Activated CD4-positive, alpha-beta memory T cell treated with anti-CD3 and anti-CD28 coated beads, Interleukin-2, amount 10 ng/mL, durations not matched to agents 7 days and 5 days (primary cell): ENCODE data around the gene MITF. TPM values are rescaled to one million over a fixed set of nuclear protein-coding genes. Genes with fewer than 3 reads are reported as not detected.

Experiments used
- CTCF ChIA-PET: fragments of 350-600 bp; sonication (Branson Sonifier 250); formaldehyde crosslinking; loops from one replicate; lab custom pipeline; 2021; ENCODE audit warnings: antibody characterized with exemption, inconsistent platforms; lab: Charles Lee
- POLR2A ChIA-PET: fragments of 350-600 bp; sonication (Branson Sonifier 250); formaldehyde crosslinking; loops from one replicate; lab custom pipeline; 2021; ENCODE audit warnings: antibody characterized with exemption; lab: Charles Lee
- DNase-seq: peaks from one replicate; pipeline ENCODE4 v3.0.0-alpha.2; 2020
- H3K27ac Mint-ChIP-seq: one replicate; pipeline ENCODE4 v1.8.0; 2021; ENCODE audit warnings: mild to moderate bottlenecking, mixed read lengths
- H3K27me3 Mint-ChIP-seq: one replicate; pipeline ENCODE4 v1.8.0; 2021; ENCODE audit warnings: mixed read lengths
- H3K36me3 Mint-ChIP-seq: one replicate; pipeline ENCODE4 v1.8.0; 2021; ENCODE audit warnings: low read depth, mixed read lengths
- H3K4me1 Mint-ChIP-seq: one replicate; pipeline ENCODE4 v1.8.0; 2021; ENCODE audit warnings: mixed read lengths
- H3K4me3 Mint-ChIP-seq: one replicate; pipeline ENCODE4 v1.8.0; 2021; ENCODE audit warnings: mild to moderate bottlenecking, mixed read lengths
- H3K9me3 Mint-ChIP-seq: one replicate; pipeline ENCODE4 v1.8.0; 2021; ENCODE audit warnings: mixed read lengths
- total RNA-seq, 2 experiments: library from RNA; stranded (reverse); gene quantifications; one replicate each; pipeline ENCODE4 v1.2.3, GENCODE V29; 2021

Gene MITF
- not detected for total RNA-seq

GRCh38 chr3:69739204-69740102 lies at the start of gene MITF:
MITF (plus strand) TSS chr3:69739464; CDS start chr3:69739598, 134 bp downstream.
- Mint-ChIP-seq H3K36me3 (no peaks in the 10 kb centered on the region), H3K4me3 (peak within 1 kb of the TSS; percentile 40), H3K27ac (no peak within 1 kb of the TSS), H3K9me3 (no peaks in the 10 kb centered on the region), H3K4me1 (peaks cover 3% of the 10 kb centered on the region), H3K27me3 (peaks cover 58% of the 10 kb centered on the region)
- ChIA-PET CTCF (no interaction called here), POLR2A (no interaction called here)
- peak; percentile 30 for DNase-seq

- DNase-seq, result no peak
- Mint-ChIP-seq H3K4me3 (no peak overlapping the region), H3K9me3 (no peaks in the 10 kb centered on the region), H3K27ac (no peak overlapping the region), H3K27me3 (no peaks in the 10 kb centered on the region), H3K4me1 (no peaks in the 10 kb centered on the region), H3K36me3 (no peaks in the 10 kb centered on the region)
- ChIA-PET CTCF (no interaction called here), POLR2A (no interaction called here)
These were observed 47.4 kb upstream of the MITF start for GRCh38 chr3:69691860-69692259.

GRCh38 chr3:69692761-69693160 lies 46.5 kb upstream of the MITF start:
- H3K4me1 Mint-ChIP-seq, result no peaks in the 10 kb centered on the region
- POLR2A ChIA-PET, result no interaction called here
- no peaks in the 10 kb centered on the region for H3K36me3 Mint-ChIP-seq
- H3K9me3 Mint-ChIP-seq, result no peaks in the 10 kb centered on the region
- no peak overlapping the region for H3K27ac Mint-ChIP-seq
- H3K4me3 Mint-ChIP-seq, result no peak overlapping the region
- no peaks in the 10 kb centered on the region for H3K27me3 Mint-ChIP-seq
- CTCF ChIA-PET, result no interaction called here
- no peak for DNase-seq

- Mint-ChIP-seq H3K27ac (no peak overlapping the region), H3K27me3 (no peaks in the 10 kb centered on the region), H3K36me3 (no peaks in the 10 kb centered on the region), H3K4me3 (no peak overlapping the region), H3K9me3 (no peaks in the 10 kb centered on the region), H3K4me1 (no peaks in the 10 kb centered on the region)
- DNase-seq, result no peak
- POLR2A ChIA-PET, result no interaction called here
- CTCF ChIA-PET, result no interaction called here
These were observed 43.8 kb upstream of the MITF start for GRCh38 chr3:69695443-69695842.

- no peaks in the 10 kb centered on the region for H3K27me3 Mint-ChIP-seq
- CTCF ChIA-PET, result interaction anchor here (0.8 kb wide), 1 partner anchor 208 kb away, joined by 3 read pairs; no protein-coding TSS in a partner anchor
These were observed 43.3 kb upstream of the MITF start for GRCh38 chr3:69695933-69696332.

GRCh38 chr3:69696367-69696766 lies 42.9 kb upstream of the MITF start:
- H3K9me3 Mint-ChIP-seq, result no peaks in the 10 kb centered on the region

More at GRCh38 chr3:69695933-69696332, 43.3 kb upstream of the MITF start:
- no peak for DNase-seq
- H3K36me3 Mint-ChIP-seq, result no peaks in the 10 kb centered on the region
- no peak overlapping the region for H3K4me3 Mint-ChIP-seq
- no peak overlapping the region for H3K27ac Mint-ChIP-seq
- no peaks in the 10 kb centered on the region for H3K9me3 Mint-ChIP-seq
- no peaks in the 10 kb centered on the region for H3K4me1 Mint-ChIP-seq
- POLR2A ChIA-PET, result no interaction called here

GRCh38 chr3:69697381-69697780 lies 41.9 kb upstream of the MITF start:
- no peaks in the 10 kb centered on the region for H3K4me1 Mint-ChIP-seq
- H3K4me3 Mint-ChIP-seq, result no peak overlapping the region
- H3K27ac Mint-ChIP-seq, result no peak overlapping the region
- no peaks in the 10 kb centered on the region for H3K36me3 Mint-ChIP-seq
- ChIA-PET CTCF (no interaction called here), POLR2A (no interaction called here)
- no peaks in the 10 kb centered on the region for H3K9me3 Mint-ChIP-seq
- no peaks in the 10 kb centered on the region for H3K27me3 Mint-ChIP-seq
- no peak for DNase-seq

More at GRCh38 chr3:69696367-69696766, 42.9 kb upstream of the MITF start:
- CTCF ChIA-PET, result interaction anchor here (0.8 kb wide), 1 partner anchor 208 kb away, joined by 3 read pairs; no protein-coding TSS in a partner anchor
- POLR2A ChIA-PET, result no interaction called here
- no peak overlapping the region for H3K27ac Mint-ChIP-seq
- no peak overlapping the region for H3K4me3 Mint-ChIP-seq
- H3K27me3 Mint-ChIP-seq, result no peaks in the 10 kb centered on the region
- H3K36me3 Mint-ChIP-seq, result no peaks in the 10 kb centered on the region
- DNase-seq, result no peak
- H3K4me1 Mint-ChIP-seq, result no peaks in the 10 kb centered on the region

GRCh38 chr3:69698728-69699127 lies 40.5 kb upstream of the MITF start:
- no peaks in the 10 kb centered on the region for H3K27me3 Mint-ChIP-seq
- H3K36me3 Mint-ChIP-seq, result no peaks in the 10 kb centered on the region
- no peaks in the 10 kb centered on the region for H3K9me3 Mint-ChIP-seq
- no peak overlapping the region for H3K4me3 Mint-ChIP-seq
- H3K4me1 Mint-ChIP-seq, result no peaks in the 10 kb centered on the region
- POLR2A ChIA-PET, result no interaction called here
- CTCF ChIA-PET, result no interaction called here
- no peak overlapping the region for H3K27ac Mint-ChIP-seq
- no peak for DNase-seq

- DNase-seq, result no peak
- Mint-ChIP-seq H3K27me3 (no peaks in the 10 kb centered on the region), H3K36me3 (no peaks in the 10 kb centered on the region), H3K4me1 (no peaks in the 10 kb centered on the region), H3K27ac (no peak overlapping the region), H3K9me3 (no peaks in the 10 kb centered on the region), H3K4me3 (no peak overlapping the region)
- ChIA-PET POLR2A (no interaction called here), CTCF (no interaction called here)
These were observed 40.1 kb upstream of the MITF start for GRCh38 chr3:69699183-69699582.

- POLR2A ChIA-PET, result no interaction called here
- no peak for DNase-seq
- CTCF ChIA-PET, result no interaction called here
- no peaks in the 10 kb centered on the region for H3K27me3 Mint-ChIP-seq
- no peaks in the 10 kb centered on the region for H3K9me3 Mint-ChIP-seq
- no peak overlapping the region for H3K4me3 Mint-ChIP-seq
- no peak overlapping the region for H3K27ac Mint-ChIP-seq
- H3K36me3 Mint-ChIP-seq, result no peaks in the 10 kb centered on the region
- H3K4me1 Mint-ChIP-seq, result no peaks in the 10 kb centered on the region
These were observed 38.3 kb upstream of the MITF start for GRCh38 chr3:69700949-69701348.

- ChIA-PET POLR2A (no interaction called here), CTCF (no interaction called here)
- Mint-ChIP-seq H3K36me3 (no peaks in the 10 kb centered on the region), H3K9me3 (no peaks in the 10 kb centered on the region), H3K4me1 (no peaks in the 10 kb centered on the region), H3K27ac (no peak overlapping the region), H3K4me3 (no peak overlapping the region), H3K27me3 (peaks cover 1% of the 10 kb centered on the region)
- no peak for DNase-seq
These were observed 28.9 kb upstream of the MITF start for GRCh38 chr3:69710153-69710977.

GRCh38 chr3:69712269-69712668 lies 27.0 kb upstream of the MITF start:
- ChIA-PET CTCF (no interaction called here), POLR2A (no interaction called here)
- H3K4me3 Mint-ChIP-seq, result no peak overlapping the region
- H3K27ac Mint-ChIP-seq, result no peak overlapping the region
- no peaks in the 10 kb centered on the region for H3K4me1 Mint-ChIP-seq
- H3K36me3 Mint-ChIP-seq, result no peaks in the 10 kb centered on the region
- H3K9me3 Mint-ChIP-seq, result no peaks in the 10 kb centered on the region
- DNase-seq, result no peak
- H3K27me3 Mint-ChIP-seq, result peaks cover 1% of the 10 kb centered on the region

- POLR2A ChIA-PET, result no interaction called here
These were observed 26.3 kb upstream of the MITF start for GRCh38 chr3:69712933-69713332.

More at GRCh38 chr3:69712933-69713332, 26.3 kb upstream of the MITF start:
- Mint-ChIP-seq H3K36me3 (no peaks in the 10 kb centered on the region), H3K27ac (no peak overlapping the region), H3K9me3 (no peaks in the 10 kb centered on the region), H3K4me3 (no peak overlapping the region), H3K4me1 (no peaks in the 10 kb centered on the region), H3K27me3 (no peaks in the 10 kb centered on the region)
- CTCF ChIA-PET, result no interaction called here
- DNase-seq, result no peak
